ENCODE data around the gene ZNF248.

DNA sequence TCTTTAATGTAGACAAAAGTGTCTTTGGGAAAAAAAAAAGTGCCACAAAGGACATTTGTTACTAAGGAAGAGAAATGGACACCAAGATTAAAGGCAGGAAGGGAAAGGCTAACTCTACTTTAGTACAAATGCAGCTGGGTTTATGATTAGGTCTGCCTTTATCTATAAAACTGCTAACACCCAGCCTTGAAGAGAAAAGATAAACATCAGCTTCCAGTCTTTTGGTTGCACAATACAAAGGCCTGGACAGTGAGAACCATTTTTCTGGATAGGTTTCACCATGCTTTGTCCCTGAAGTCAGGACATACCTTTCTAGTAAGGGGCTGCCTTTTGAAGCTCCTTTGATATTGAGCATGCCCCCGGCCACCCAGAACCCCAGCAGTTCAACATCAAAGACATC lies 45.1 kb downstream of the ZNF248 start:
- no peak for TF ChIP-seq EZH2 (IDR thresholded peaks at IDR 0.05; ENCODE audit: low read depth)
- TF ChIP-seq, protein P1, sequence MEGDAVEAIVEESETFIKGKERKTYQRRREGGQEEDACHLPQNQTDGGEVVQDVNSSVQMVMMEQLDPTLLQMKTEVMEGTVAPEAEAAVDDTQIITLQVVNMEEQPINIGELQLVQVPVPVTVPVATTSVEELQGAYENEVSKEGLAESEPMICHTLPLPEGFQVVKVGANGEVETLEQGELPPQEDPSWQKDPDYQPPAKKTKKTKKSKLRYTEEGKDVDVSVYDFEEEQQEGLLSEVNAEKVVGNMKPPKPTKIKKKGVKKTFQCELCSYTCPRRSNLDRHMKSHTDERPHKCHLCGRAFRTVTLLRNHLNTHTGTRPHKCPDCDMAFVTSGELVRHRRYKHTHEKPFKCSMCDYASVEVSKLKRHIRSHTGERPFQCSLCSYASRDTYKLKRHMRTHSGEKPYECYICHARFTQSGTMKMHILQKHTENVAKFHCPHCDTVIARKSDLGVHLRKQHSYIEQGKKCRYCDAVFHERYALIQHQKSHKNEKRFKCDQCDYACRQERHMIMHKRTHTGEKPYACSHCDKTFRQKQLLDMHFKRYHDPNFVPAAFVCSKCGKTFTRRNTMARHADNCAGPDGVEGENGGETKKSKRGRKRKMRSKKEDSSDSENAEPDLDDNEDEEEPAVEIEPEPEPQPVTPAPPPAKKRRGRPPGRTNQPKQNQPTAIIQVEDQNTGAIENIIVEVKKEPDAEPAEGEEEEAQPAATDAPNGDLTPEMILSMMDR (conservative IDR thresholded peaks at IDR 0.05), result no peak

Data from PC-9 (cell line).